ENCODE measurements around the gene PRELID3B. TPM values are rescaled to one million over a fixed set of nuclear protein-coding genes. Genes with fewer than 3 reads are reported as not detected.

Gene PRELID3B
- 52.2 to 67.4 TPM (median 59.0 TPM) in 5 replicates for total RNA-seq (2022; extraction: Qiagen RNA extraction)

GRCh38 chr20:59042151-59042795 is at the start of gene PRELID3B:
Gene PRELID3B (minus strand): TSS chr20:59042786. CDS start chr20:59042730, 56 bp downstream.

GRCh38 chr20:59032023-59032712 is 10.4 kb downstream of the PRELID3B start, which contains the start of gene ATP5F1E:
Gene ATP5F1E (minus strand): TSS chr20:59032335. CDS start chr20:59032251, 84 bp downstream.

DNA sequence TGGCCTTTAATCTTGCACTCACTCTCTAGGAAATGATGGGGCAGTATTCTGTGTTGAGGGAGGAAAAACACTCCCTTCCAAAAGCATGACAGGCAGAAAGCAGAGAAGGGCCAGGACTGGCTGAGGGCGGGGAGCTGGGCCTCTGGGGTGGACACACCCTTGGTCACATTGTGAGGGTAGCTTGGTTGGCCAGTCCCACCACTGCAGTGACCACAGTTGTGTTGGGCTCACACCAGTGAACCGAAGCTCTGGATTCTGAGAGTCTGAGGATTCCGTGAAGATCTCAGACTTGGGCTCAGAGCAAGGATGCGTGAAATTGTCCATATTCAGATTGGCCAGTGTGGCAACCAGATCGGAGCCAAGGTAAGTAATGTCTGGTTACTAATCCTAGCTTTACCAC is 23.4 kb downstream of the PRELID3B start, which contains the start of gene TUBB1:
Gene TUBB1 (plus strand): TSS at position 213 of the 400 bp plus-strand sequence. CDS start 94 bp downstream, at position 307.

DNA sequence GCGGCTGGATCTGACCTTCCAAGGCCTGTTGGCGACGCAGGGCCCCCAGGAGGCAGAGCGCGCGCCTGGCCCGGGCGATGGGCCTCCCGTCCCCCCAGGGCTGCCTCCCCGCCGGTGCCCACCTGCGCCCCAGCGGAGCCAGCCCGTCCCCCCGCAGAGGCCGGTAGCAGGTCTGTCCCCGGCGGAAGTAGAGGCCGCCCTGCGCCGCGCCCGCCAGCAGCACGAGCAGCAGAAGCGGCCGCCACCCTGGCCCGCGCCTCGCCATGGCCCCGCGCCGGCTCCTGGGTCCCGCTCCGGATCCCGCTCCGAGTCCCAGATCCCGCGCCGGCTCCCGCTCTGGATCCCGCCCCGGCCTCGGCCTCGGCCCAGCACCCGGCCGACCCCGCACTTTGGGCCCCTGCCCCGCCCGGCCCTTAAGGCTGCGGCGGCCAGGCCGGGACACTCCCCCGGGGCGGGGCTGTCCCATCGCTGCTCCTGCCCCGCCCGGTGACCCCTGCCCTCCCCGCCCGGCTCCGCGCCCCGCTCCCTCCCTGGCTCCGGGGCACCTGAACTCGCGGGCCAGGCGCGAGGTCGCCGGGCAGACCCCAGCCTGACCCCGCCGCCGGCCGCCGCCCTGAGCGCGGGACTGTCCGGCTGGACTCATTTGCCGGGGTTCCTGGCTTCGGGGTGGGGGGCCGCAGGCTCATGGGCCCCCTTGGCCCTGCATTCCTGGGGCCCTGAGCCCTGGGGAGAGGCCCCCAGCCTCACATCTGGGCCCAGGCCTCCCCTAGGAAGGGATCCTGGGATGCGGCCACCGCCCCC is 35.5 kb downstream of the PRELID3B start, which contains the start of gene CTSZ:
Gene CTSZ (minus strand): TSS at position 391 of the 801 bp plus-strand sequence. CDS start 126 bp downstream, at position 265.

Other genes starting within 250 kb of the PRELID3B start
- not detected in 5 replicates for gene GNAS-AS1, start 191.9 kb downstream of the PRELID3B start, total RNA-seq (2022; extraction: Qiagen RNA extraction)
- 667 to 746 TPM (median 723 TPM) in 5 replicates for gene GNAS, start 190.1 kb downstream of the PRELID3B start, total RNA-seq (2022; extraction: Qiagen RNA extraction)
- gene NELFCD, start 61.5 kb downstream of the PRELID3B start, total RNA-seq (2022; extraction: Qiagen RNA extraction): 42.4 to 47.3 TPM (median 45.1 TPM) in 5 replicates
- gene CTSZ, start 35.5 kb downstream of the PRELID3B start, total RNA-seq (2022; extraction: Qiagen RNA extraction): 162 to 194 TPM (median 187 TPM) in 5 replicates
- gene TUBB1, start 23.4 kb downstream of the PRELID3B start, total RNA-seq (2022; extraction: Qiagen RNA extraction): not detected in 5 replicates
- 91.9 to 130 TPM (median 98.1 TPM) in 5 replicates for gene ATP5F1E, start 10.5 kb downstream of the PRELID3B start, total RNA-seq (2022; extraction: Qiagen RNA extraction)
- gene ZNF831, start 121.0 kb upstream of the PRELID3B start, total RNA-seq (2022; extraction: Qiagen RNA extraction): not detected in 5 replicates